Measurements from ENCODE around the gene TMPRSS4.

TMPRSS4 gene

DNA sequence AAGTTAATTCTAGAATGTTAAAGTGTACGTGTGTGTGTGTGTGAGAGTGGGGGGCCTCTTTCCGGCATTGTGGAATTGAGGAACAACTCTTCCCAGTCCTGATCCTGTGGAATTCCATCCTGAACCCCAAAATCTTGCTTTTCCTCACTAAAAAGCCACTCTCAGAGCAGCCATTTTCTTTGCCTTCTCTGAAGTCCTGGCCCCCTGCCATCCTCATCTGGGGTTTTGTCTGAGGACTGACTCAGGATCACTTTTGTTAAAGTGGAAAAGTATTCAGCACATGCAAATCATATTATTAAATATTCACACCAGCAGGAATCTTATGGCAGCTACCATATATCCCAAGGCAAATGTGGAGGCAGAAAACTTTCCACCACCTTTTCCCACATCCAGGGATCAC lies 72.0 kb downstream of the TMPRSS4 start:
- Histone ChIP-seq H3K36me3 (ENCODE audit: insufficient read depth, low read length) (no peaks in the 10 kb centered on the region), H3K4me1 (ENCODE audit: insufficient read depth, low read length, poor library complexity, severe bottlenecking) (no peaks in the 10 kb centered on the region), H3K9me3 (ENCODE audit: insufficient read depth, low read depth, low read length) (no peaks in the 10 kb centered on the region), H3K9ac (ENCODE audit: low read depth, low read length, poor library complexity, severe bottlenecking) (no peak overlapping the region), H3K9me2 (replicated peaks; ENCODE audit: low read depth, low read length) (no peaks in the 10 kb centered on the region), H3F3A (ENCODE audit: low read depth) (no peaks in the 10 kb centered on the region), H4K20me1 (ENCODE audit: insufficient read depth, low read length, poor library complexity, severe bottlenecking) (no peaks in the 10 kb centered on the region), H3K79me2 (ENCODE audit: insufficient read depth, low read length) (no peaks in the 10 kb centered on the region), H3K27me3 (ENCODE audit: insufficient read depth, low read length, poor library complexity, severe bottlenecking) (peaks cover 32% of the 10 kb centered on the region), H2AFZ (ENCODE audit: low read length) (no peak overlapping the region), H3K4me2 (ENCODE audit: low read depth, low read length, poor library complexity, severe bottlenecking) (no peak overlapping the region), H3K4me3 (ENCODE audit: low read length, poor library complexity, severe bottlenecking) (no peak overlapping the region)
- TF ChIP-seq CTCF (conservative IDR thresholded peaks at IDR 0.05; ENCODE audit: low read length) (no peak), EZH2phosphoT487 (IDR thresholded peaks at IDR 0.05; ENCODE audit: borderline replicate concordance) (no peak)

DNA sequence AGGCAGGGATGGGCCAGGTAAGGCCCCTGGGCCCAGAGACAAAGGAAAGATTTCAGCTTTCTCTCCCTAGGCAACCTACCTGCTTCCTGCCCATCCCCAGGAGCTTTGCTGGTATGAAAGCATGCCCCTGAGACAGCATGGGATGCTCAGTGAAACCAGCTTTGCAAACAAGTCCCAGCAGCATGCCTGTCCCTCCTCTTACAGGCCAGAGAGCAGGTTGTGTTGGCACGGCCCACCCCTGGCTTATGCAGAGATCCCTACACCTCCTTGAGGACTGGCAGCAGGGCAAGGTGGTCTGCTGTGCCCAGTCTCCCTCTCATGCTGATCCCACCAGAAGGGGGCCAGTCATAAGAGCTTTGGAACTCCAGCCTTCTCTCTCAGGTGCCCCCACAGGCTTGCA lies 72.6 kb downstream of the TMPRSS4 start:
- Histone ChIP-seq H3K36me3 (ENCODE audit: insufficient read depth, low read length) (no peaks in the 10 kb centered on the region), H3K4me2 (ENCODE audit: low read depth, low read length, poor library complexity, severe bottlenecking) (no peak overlapping the region), H4K20me1 (ENCODE audit: insufficient read depth, low read length, poor library complexity, severe bottlenecking) (no peaks in the 10 kb centered on the region), H3K9me3 (ENCODE audit: insufficient read depth, low read depth, low read length) (no peaks in the 10 kb centered on the region), H3K4me1 (ENCODE audit: insufficient read depth, low read length, poor library complexity, severe bottlenecking) (no peaks in the 10 kb centered on the region), H3K9me2 (replicated peaks; ENCODE audit: low read depth, low read length) (no peaks in the 10 kb centered on the region), H3F3A (ENCODE audit: low read depth) (no peaks in the 10 kb centered on the region), H3K4me3 (ENCODE audit: low read length, poor library complexity, severe bottlenecking) (no peak overlapping the region), H2AFZ (ENCODE audit: low read length) (no peak overlapping the region), H3K27me3 (ENCODE audit: insufficient read depth, low read length, poor library complexity, severe bottlenecking) (peaks cover 39% of the 10 kb centered on the region), H3K79me2 (ENCODE audit: insufficient read depth, low read length) (no peaks in the 10 kb centered on the region), H3K9ac (ENCODE audit: low read depth, low read length, poor library complexity, severe bottlenecking) (no peak overlapping the region)
- TF ChIP-seq CTCF (conservative IDR thresholded peaks at IDR 0.05; ENCODE audit: low read length) (no peak), EZH2phosphoT487 (IDR thresholded peaks at IDR 0.05; ENCODE audit: borderline replicate concordance) (no peak)

DNA sequence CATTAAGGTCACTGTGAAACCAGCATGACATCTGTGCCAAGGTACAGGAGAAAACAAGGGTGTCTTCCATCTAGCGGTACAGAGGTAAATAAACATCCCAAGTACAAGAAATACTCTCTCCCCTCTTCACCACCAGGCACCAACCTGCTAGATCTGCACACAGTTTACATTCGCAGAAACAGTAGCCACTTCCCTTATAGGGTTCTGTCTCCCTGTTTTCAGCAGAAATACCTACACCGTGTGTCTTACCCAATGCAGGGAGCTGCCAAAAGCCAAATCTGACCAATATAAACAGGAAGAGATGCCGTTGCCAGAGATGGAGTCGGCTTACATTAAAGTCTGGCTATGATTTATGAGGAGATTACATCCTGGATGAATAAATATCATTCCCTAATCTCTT lies 74.6 kb downstream of the TMPRSS4 start:
- no peak overlapping the region for H2AFZ ChIP-seq (ENCODE audit: low read length)
- peaks cover 52% of the 10 kb centered on the region for H3K27me3 ChIP-seq (ENCODE audit: insufficient read depth, low read length, poor library complexity, severe bottlenecking)
- no peaks in the 10 kb centered on the region for H3K36me3 ChIP-seq (ENCODE audit: insufficient read depth, low read length)
- no peaks in the 10 kb centered on the region for H3K79me2 ChIP-seq (ENCODE audit: insufficient read depth, low read length)
- no peaks in the 10 kb centered on the region for H4K20me1 ChIP-seq (ENCODE audit: insufficient read depth, low read length, poor library complexity, severe bottlenecking)
- no peak overlapping the region for H3K4me3 ChIP-seq (ENCODE audit: low read length, poor library complexity, severe bottlenecking)
- no peaks in the 10 kb centered on the region for H3F3A ChIP-seq (ENCODE audit: low read depth)
- H3K4me1 ChIP-seq (ENCODE audit: insufficient read depth, low read length, poor library complexity, severe bottlenecking): no peaks in the 10 kb centered on the region
- H3K4me2 ChIP-seq (ENCODE audit: low read depth, low read length, poor library complexity, severe bottlenecking): no peak overlapping the region
- no peaks in the 10 kb centered on the region for H3K9me3 ChIP-seq (ENCODE audit: insufficient read depth, low read depth, low read length)
- TF ChIP-seq EZH2phosphoT487 (IDR thresholded peaks at IDR 0.05; ENCODE audit: borderline replicate concordance) (no peak), CTCF (conservative IDR thresholded peaks at IDR 0.05; ENCODE audit: low read length) (no peak)
- no peaks in the 10 kb centered on the region for H3K9me2 ChIP-seq (replicated peaks; ENCODE audit: low read depth, low read length)
- no peak overlapping the region for H3K9ac ChIP-seq (ENCODE audit: low read depth, low read length, poor library complexity, severe bottlenecking)
